Prostate gland (tissue), 2 donors: Measurements from ENCODE around the gene TECRL.

Experiments
- CTCF ChIP-seq, 4 experiments: fragments of 200-600 bp in 2 of 4; fragments of 450-650 bp in 2 of 4; sonication (generic) in 2 of 4; IDR thresholded peaks; 1 replicate in 3 of 4; 2 replicates in 1 of 4; pipeline ENCODE4 v1.5.1; 2016 to 2019; ENCODE audit warnings: antibody characterized with exemption in 4 of 4, mild to moderate bottlenecking in 2 of 4, moderate library complexity in 2 of 4
- POLR2A ChIP-seq: fragments of 450-650 bp; IDR thresholded peaks from one replicate; pipeline ENCODE4 v1.6.1; 2016; ENCODE audit warnings: antibody characterized with exemption, mild to moderate bottlenecking

- TF ChIP-seq CTCF (IDR thresholded peaks at IDR 0.05): no peak
- no peak for TF ChIP-seq POLR2A
Measured at GRCh38 chr4:64250061-64250460, 159.2 kb downstream of the TECRL start.
